D721Med (cell line): ENCODE results near the gene CD300LD.

ENCODE experiments used
- DNase-seq: peaks from one replicate; pipeline ENCODE4 v3.0.0; 2011; ENCODE audit warnings: low spot score; ENCODE audit not compliant: insufficient read length
- FAIRE-seq: peaks from 2 replicates; lab custom pipeline; 2011; peaks lifted over from hg19 to GRCh38; lab: Jason Lieb, UNC
- TF ChIP-seq, protein P1 (sequence below): IDR thresholded peaks from 2 replicates; pipeline ENCODE4 v1.5.1; 2012; ENCODE audit warnings: mild to moderate bottlenecking, control low read depth; ENCODE audit not compliant: insufficient read depth; ENCODE audit errors: missing control alignments

Gene CD300LD

DNA sequence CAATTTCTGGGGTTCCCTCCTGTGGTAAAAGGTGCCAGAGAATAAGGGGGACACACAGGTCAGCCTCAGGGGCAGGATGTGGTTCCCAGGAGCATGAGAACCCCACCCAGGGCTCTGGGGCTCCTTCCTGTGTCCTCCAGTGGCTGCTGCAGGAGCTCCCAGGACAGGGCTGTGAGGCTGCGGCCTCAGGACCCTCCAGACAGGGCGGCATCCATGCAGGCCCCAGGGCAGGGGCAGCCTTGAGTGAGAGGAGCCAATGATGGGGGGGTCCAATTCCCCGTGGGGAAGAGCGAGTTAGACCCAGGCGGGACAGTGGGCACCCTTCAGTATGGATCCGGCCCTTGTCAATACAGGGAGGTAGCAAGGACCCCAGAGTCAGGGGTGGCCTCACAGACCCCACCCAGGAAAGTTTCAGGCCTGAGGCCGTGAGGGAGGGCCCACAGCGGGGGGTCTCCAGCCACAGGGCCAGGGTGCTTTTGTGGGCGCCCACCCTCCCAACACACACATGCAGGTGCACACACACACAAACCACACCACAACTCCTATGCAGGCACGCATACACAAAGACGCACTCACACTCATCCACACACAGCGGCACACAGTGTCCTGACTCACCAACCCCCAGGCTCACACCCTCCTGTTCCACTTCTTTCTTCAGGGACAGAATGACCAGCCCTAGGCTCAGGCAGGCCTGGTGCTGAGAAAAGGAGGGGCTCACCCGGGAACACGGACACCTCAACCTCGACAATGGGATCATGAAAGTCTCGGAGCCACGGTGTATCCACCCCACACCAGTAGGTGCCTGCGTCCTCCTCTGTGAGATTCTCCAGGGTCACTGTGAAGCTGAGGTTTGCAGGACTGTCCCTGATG, 48.0 kb downstream of the CD300LD start:
- TF ChIP-seq, protein P1, sequence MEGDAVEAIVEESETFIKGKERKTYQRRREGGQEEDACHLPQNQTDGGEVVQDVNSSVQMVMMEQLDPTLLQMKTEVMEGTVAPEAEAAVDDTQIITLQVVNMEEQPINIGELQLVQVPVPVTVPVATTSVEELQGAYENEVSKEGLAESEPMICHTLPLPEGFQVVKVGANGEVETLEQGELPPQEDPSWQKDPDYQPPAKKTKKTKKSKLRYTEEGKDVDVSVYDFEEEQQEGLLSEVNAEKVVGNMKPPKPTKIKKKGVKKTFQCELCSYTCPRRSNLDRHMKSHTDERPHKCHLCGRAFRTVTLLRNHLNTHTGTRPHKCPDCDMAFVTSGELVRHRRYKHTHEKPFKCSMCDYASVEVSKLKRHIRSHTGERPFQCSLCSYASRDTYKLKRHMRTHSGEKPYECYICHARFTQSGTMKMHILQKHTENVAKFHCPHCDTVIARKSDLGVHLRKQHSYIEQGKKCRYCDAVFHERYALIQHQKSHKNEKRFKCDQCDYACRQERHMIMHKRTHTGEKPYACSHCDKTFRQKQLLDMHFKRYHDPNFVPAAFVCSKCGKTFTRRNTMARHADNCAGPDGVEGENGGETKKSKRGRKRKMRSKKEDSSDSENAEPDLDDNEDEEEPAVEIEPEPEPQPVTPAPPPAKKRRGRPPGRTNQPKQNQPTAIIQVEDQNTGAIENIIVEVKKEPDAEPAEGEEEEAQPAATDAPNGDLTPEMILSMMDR, result no peak
- FAIRE-seq (no peak), DNase-seq (no peak)

DNA sequence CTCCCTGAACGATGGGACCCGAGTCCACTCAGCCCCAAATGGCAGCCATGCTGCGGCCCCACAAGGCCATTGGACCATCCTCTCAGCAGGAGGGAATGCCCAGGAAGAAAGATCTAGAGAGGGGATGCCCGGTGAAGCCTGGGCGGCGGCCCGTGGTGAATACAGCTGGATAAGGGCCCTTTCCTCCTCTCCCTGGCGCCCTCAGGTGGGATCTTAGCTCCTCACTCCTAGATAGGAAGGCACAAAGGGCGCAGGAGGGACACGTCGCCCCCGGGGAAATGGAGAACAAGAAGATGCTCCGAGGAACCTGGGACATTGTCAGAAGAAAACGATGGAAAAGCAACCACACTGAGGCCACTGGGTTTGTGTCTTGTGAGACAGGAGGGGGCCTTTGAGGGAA, 48.7 kb downstream of the CD300LD start:
- TF ChIP-seq, protein P1, result no peak
- DNase-seq, result no peak
- no peak for FAIRE-seq

DNA sequence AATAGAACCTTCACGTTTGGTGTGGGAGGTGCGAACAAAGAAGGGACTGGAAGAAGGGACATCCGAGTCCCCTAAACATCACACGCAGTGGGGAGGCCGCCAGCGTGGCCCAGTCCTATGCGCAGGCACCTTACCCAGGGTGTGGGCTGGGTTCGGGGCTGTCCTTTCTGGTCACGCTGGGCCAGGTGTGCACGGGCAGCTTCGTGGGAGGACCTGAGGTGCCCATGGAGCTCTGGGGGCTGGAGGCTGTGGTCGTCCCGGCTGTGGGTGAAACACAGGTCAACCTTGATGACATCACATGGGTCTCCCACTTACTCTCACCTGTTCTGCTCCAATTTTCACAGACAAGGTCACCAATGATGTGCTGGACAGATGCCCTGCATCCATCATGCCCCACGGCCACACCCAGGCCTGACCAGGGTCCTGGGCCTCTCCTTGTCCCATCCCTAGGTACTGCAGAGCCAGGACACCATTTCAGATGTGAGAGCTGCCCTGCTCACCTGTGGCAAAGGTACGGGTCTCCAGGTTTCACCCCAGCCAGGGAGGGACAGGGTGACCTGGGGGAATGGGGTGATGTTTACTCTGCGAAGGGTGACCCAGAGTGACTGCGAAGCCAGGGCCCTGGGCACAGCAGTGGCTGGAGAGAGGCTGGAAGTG, 49.2 kb downstream of the CD300LD start:
- TF ChIP-seq, protein P1, result no peak
- no peak for DNase-seq
- FAIRE-seq, result no peak

DNA sequence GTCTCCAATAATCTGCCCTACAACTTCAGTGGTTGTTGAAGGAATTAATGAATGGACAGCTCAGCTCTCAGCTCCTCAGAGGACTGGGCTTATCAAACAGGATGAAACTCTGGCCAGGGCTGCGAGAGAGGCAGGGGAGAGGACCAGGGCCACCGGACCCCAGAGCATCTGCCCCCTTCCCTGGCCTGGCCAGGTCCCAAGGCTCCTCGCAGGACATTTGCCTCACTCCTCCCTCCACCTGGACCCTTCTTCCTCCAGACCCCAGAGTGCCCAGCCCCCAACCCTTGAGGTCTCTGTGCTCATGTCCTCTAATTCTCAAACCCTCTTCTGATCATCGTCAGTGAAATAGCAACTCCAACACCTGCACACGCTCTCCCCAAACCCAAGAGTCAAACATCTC, 49.9 kb downstream of the CD300LD start:
- DNase-seq, result no peak
- TF ChIP-seq, protein P1, result no peak
- FAIRE-seq, result no peak

DNA sequence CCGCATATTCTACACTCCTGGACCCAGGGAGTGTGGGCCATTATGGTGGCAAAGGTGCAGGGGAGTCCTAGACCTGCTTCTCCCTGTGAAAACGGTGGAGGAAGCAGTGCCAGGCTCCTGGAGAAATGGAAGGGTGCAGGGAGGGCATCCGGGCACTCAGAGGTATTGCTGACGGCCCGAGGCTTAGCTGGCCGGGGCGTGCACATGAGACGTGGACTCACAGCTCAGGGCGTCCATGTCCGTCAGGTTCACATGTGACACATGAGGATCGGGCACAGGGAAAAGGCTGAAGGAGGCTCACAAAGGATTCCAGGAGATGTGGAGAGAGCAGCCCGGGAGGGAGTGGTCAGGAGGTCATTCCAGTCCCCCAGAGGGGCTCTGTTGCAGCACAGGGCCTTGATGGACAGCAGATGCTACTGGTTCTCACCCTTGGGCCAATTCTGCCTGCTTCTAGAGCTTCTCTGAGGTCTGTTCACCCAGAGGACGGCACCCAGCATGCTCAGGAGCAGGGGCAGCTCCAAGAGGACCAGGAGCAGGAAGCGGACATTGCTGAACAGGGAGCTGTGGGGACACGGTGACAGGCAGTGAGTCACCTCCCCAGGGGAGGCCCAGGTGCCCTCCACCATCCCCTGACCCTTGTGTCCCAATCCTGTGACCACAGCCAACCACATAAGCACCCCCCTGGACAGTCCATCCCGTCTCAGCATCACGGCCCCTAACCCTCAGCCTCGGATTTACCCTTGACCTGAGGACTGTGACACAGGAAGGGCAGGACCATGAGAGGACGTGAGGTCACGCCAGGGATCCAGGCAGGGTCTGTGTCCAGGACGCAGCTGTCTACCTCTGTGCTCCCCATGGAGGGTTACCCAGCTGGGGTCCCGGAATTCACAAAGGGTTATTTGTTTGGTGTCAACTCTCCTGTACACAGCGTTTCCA, 50.6 kb downstream of the CD300LD start:
- DNase-seq, result no peak
- FAIRE-seq, result no peak
- TF ChIP-seq, protein P1, result no peak

DNA sequence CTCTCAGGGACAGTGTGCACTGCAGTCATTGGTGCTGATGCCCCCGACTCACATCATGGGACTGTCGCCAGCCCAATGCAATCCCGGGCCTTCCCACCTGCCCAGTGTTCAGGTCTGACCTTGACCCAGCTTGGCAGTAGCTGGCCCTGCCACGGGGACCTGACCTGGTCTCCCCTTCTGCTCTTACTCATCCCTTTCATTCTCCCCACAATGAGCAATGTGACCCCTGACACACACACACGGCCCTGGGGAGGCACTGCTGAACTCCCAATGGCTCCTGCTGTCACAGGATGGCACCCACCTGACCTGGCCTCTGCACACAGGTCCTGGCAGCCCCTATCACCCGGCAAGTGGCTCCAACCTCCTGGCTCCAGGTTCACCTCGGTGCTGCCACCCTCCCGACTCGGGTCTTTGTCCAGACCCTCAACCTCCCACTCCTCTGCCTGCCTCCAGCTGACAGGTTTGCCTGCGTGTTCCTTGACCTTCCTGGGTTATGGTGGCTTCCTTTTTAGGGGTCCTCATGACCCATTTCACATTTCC, 52.7 kb downstream of the CD300LD start:
- TF ChIP-seq, protein P1, result no peak
- FAIRE-seq (no peak), DNase-seq (no peak)
